ENCODE results near the gene KIF17. TPM values are rescaled to one million over a fixed set of nuclear protein-coding genes. Genes with fewer than 3 reads are reported as not detected.

KIF17 gene
- total RNA-seq, 1 donor from 2014 or later: 2.5 TPM

DNA sequence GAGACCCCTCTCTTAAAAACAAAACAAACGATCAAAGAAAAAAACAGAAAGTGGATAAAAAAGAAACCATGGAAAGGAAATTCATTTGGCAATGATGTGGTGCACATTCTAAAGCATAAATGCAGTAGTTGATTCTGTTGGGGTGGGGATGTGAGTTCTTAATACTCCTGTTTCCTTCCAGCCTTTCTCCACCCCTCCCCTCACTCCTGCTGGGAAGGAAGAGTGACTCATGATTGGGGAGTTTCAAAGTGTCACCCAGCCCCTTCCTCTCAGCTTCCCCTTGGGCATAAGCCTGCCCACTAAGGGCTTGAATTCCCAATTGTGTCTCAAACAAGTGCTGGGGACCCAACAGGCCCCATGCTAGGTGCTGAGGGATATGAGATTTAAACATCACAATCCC lies 91.3 kb downstream of the KIF17 start:
- Histone ChIP-seq H3K36me3 (no peaks in the 10 kb centered on the region), H3K27me3 (no peaks in the 10 kb centered on the region), H3K4me1 (no peaks in the 10 kb centered on the region), H3K27ac (no peak overlapping the region), H3K9me3 (no peaks in the 10 kb centered on the region), H3K4me3 (no peak overlapping the region)
- DNase-seq (ENCODE audit: extremely low spot score in 2 of 2): no peak
- TF ChIP-seq POLR2AphosphoS5 (IDR thresholded peaks at IDR 0.05; ENCODE audit: insufficient read depth in 1 of 2, low read depth in 1 of 2): no peak
- TF ChIP-seq POLR2A (IDR thresholded peaks at IDR 0.05): no peak
- intact Hi-C loops (cut with DNase I): no loop called here

DNA sequence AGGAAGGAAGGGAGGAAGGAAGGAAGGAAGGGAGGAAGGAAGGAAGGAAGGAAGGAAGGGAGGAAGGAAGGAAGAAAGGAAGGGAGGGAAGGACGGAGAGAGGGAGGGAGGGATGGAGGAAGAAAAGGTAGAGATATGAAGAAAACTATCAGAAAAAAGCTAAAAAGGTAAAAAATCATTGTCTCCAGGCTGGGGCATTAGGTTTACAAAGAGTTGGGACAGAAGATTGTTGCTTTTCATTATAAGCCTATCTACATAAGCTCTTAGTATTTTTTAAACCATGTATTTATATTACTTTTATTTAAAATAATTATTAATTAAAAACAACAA lies 91.7 kb downstream of the KIF17 start:
- no peak for TF ChIP-seq POLR2A (IDR thresholded peaks at IDR 0.05)
- TF ChIP-seq POLR2AphosphoS5 (IDR thresholded peaks at IDR 0.05; ENCODE audit: insufficient read depth in 1 of 2, low read depth in 1 of 2): no peak
- TF ChIP-seq, protein P1, sequence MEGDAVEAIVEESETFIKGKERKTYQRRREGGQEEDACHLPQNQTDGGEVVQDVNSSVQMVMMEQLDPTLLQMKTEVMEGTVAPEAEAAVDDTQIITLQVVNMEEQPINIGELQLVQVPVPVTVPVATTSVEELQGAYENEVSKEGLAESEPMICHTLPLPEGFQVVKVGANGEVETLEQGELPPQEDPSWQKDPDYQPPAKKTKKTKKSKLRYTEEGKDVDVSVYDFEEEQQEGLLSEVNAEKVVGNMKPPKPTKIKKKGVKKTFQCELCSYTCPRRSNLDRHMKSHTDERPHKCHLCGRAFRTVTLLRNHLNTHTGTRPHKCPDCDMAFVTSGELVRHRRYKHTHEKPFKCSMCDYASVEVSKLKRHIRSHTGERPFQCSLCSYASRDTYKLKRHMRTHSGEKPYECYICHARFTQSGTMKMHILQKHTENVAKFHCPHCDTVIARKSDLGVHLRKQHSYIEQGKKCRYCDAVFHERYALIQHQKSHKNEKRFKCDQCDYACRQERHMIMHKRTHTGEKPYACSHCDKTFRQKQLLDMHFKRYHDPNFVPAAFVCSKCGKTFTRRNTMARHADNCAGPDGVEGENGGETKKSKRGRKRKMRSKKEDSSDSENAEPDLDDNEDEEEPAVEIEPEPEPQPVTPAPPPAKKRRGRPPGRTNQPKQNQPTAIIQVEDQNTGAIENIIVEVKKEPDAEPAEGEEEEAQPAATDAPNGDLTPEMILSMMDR (IDR thresholded peaks at IDR 0.05): no peak
- intact Hi-C loops (cut with DNase I): no loop called here
- no peaks in the 10 kb centered on the region for H3K27me3 ChIP-seq

DNA sequence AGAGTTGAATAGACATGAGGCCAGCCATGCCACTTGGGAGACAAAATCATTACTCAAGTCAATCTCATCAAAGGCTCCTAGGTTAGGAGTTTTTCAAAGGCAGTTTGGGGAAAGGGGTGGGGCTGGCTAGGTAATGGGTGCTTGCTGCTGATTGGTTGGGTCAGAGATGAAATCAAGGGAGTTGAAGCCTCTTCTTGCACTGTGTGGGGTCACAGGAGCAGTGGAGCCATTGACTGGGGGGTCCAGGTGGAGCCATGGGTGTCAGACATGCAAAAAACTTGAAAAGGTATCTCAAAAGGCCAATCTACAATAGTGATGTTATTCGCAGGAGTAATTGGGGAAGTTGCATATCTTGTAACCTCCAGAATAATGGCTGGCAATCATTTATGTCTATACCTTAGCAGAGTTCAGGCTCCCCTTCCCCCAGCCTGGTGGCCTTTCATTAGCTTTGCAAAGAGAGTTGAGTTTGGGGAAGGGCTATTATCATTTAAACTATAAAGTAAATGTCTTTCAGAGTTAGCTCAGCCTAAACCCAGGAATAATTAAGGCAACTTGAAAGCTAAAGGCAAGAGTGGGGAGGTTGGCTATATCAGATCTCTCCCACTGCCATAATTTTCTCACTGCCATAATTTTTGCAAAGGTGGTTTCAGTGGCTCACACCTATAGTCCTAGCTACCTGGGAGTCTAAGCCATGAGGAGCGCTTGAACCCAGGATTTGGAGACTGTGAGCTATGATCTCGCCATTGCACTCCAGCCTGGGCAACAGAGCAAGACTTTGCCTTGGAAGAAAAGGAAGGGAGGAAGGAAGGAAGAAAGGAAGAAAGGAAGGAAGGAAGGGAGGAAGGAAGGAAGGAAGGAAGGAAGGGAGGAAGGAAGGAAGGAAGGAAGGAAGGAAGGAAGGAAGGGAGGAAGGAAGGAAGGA lies 92.4 kb downstream of the KIF17 start:
- H3K4me3 ChIP-seq: no peak overlapping the region
- intact Hi-C loops (cut with DNase I): no loop called here
- no peaks in the 10 kb centered on the region for H3K27me3 ChIP-seq
- no peak overlapping the region for H3K27ac ChIP-seq
- TF ChIP-seq POLR2A (IDR thresholded peaks at IDR 0.05) (no peak), POLR2AphosphoS5 (IDR thresholded peaks at IDR 0.05; ENCODE audit: insufficient read depth in 1 of 2, low read depth in 1 of 2) (no peak)
- TF ChIP-seq, protein P1 (IDR thresholded peaks at IDR 0.05): no peak
- H3K36me3 ChIP-seq: no peaks in the 10 kb centered on the region
- no peaks in the 10 kb centered on the region for H3K9me3 ChIP-seq
- H3K4me1 ChIP-seq: no peaks in the 10 kb centered on the region
- DNase-seq (ENCODE audit: extremely low spot score in 2 of 2): no peak

More for the DNA sequence above, 91.7 kb downstream of the KIF17 start:
- H3K4me1 ChIP-seq: no peaks in the 10 kb centered on the region
- no peaks in the 10 kb centered on the region for H3K9me3 ChIP-seq
- H3K4me3 ChIP-seq: no peak overlapping the region
- no peak for DNase-seq (ENCODE audit: extremely low spot score in 2 of 2)
- no peak overlapping the region for H3K27ac ChIP-seq
- no peaks in the 10 kb centered on the region for H3K36me3 ChIP-seq

DNA sequence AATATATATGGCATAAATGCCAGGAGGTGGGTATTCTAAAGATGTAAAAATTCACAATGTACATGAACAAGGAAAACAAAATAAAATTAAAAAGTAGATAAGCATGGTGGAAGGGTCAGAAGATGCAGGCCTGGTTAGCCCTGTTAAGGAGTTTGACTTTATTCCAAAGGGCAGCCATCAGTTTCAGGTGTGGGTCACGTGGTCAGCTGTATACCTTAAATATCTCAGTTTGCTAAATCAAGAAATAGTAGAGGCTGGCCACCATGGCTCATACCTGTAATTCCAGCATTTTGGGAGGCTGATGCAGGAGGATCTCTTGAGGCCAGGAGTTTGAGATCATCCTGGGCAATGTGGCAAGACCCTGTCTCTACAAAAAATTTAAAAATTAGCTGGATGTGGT lies 93.1 kb downstream of the KIF17 start:
- Histone ChIP-seq H3K9me3 (no peaks in the 10 kb centered on the region), H3K4me3 (no peak overlapping the region), H3K36me3 (no peaks in the 10 kb centered on the region), H3K27ac (no peak overlapping the region), H3K4me1 (no peaks in the 10 kb centered on the region), H3K27me3 (no peaks in the 10 kb centered on the region)
- intact Hi-C loops (cut with DNase I): no loop called here
- DNase-seq (ENCODE audit: extremely low spot score in 2 of 2): no peak
- TF ChIP-seq, protein P1 (IDR thresholded peaks at IDR 0.05): no peak
- TF ChIP-seq POLR2A (IDR thresholded peaks at IDR 0.05): no peak
- TF ChIP-seq POLR2AphosphoS5 (IDR thresholded peaks at IDR 0.05; ENCODE audit: insufficient read depth in 1 of 2, low read depth in 1 of 2): no peak

DNA sequence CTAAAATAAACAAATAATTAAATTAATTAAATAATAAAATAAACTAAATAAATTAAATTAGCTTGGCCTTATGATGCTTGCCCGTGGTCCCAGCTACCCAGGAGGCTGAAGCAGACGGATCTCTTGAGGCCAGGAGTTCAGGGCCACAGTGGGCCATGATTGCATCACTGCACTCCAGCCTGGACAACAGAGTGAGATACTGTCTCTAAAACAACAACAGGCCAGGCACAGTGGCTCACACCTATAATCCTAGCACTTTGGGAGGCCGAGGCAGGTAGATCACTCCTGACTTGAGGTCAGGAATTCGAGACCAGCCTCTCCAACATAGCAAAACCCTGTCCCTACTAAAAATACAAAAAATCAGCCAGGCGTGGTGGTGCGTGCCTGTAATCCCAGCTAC lies 96.8 kb downstream of the KIF17 start:
- no peaks in the 10 kb centered on the region for H3K4me1 ChIP-seq
- H3K27me3 ChIP-seq: no peaks in the 10 kb centered on the region
- no peaks in the 10 kb centered on the region for H3K36me3 ChIP-seq
- H3K27ac ChIP-seq: no peak overlapping the region
- no peak for TF ChIP-seq POLR2A (IDR thresholded peaks at IDR 0.05)
- no peak for TF ChIP-seq POLR2AphosphoS5 (IDR thresholded peaks at IDR 0.05; ENCODE audit: insufficient read depth in 1 of 2, low read depth in 1 of 2)
- TF ChIP-seq, protein P1 (IDR thresholded peaks at IDR 0.05): no peak
- no peaks in the 10 kb centered on the region for H3K9me3 ChIP-seq
- no peak for DNase-seq (ENCODE audit: extremely low spot score in 2 of 2)
- intact Hi-C loops (cut with DNase I): no loop called here
- H3K4me3 ChIP-seq: no peak overlapping the region
